Measurements from ENCODE around the gene DDC.

DDC gene

DNA sequence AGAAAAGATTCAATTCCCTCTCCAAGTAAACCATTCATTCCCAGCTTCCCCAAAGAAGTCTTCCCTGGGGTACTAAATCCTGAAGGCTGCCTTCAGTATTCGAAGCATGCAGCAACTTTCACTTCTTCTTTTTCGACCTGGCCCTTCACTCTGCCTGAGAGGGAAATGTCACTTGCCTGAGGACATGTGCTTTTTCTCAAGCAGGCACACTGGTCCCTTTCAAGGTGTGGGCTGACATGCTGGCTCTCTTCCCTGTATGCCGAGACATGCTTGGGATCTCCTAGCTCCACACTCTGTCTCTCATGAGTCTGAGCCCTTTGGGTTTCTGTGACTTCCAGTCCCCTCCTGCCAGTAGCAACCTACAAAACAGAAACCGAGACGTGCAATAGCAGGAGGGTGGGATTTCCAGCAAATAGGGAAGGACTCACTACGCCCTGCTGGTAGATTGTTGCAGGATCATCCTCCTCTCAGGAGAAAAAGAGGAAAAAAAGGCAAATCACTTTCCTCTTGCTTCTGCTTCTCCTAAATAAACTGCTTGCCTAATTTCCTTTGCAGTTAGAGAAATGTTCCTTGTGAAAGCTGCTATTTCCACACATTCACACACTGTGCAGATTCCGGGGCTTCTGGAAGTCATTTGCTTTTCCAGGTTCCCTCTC, 148.6 kb downstream of the DDC start:
- no peak for DNase-seq (ENCODE audit: low read depth in 2 of 2)

DNA sequence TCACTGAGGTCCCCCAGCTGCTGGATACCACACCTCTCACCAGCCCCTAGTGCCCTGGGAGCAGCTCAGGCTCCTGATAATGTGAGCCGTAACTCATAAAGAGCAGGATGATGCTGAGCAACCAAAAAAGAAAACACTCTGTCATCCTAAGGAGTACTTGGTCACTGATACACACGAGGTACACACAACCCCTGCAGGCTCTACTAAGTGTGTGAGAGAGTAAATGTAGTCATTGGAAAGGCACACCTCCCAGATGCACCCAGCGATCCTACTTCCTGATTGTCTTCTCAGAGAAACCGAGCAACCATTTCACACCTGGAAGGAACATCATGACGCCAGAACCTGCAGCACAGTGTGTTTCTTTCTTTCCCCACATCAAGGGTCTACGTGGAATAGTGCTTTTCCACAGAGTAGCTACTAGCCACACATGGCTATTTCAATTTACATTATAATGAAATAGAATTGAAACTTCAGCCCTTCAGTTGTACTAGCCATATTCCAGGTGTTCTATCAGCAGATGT, 149.3 kb downstream of the DDC start:
- DNase-seq (ENCODE audit: low read depth in 2 of 2) = no peak

DNA sequence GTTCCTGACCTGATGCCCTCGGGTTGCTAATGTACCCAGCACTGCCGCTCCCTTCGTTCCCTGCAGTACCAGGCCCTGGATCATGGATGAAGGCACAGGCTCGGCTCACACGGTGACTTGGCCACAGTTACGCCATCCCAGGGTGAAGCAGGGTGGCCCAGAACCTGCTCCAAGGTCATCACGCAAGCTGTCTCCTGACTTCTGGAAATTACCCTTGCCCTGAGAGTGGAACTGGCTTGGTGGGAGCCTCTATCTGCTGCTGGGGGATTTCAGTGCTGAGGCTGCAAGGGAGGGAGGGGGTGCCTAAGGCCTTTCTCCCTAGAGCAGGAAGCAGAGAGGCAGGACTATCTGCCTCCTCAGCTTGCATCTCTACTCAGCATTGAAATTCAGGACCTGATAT, 151.6 kb downstream of the DDC start:
- no peak for DNase-seq (ENCODE audit: low read depth in 2 of 2)

DNA sequence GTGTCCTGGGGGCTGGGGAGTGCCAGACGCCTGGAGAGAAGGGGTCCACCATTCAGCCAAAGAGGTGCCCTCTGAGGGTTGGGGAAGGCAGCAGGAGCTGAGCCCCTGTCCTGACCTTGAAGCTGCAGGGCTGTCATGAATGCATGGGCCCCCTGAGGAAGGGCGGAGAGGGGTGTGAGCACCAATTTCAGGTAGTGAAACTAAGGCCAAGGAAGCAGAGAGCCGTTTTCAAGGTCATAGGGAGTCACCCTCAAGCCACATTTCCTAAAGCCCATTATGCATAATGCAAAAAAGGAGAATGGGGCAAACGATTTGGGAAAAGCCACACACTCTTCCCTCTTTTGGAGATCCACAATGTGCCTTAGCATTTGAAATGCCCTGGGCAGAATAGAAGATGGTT, 152.2 kb downstream of the DDC start:
- DNase-seq (ENCODE audit: low read depth in 2 of 2) = no peak

DNA sequence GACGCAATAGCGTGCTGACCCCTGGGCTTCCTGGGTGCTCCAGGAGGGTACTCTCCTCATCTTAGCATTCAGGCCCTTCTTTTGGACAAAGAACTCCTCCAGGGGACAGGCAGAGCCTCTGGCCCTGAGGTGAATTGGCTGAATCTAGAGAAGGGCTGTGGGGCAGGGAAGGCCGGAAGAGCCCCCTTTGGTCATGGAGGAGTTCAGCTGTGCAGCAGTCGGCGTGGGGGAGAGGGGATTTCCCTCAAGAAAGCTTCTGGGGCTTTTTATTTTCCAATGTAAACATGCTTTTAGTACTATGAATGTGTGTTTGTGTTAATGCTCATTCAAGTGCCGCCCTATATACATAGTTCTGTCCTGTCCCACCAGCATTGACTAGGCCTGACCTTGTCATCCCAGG, 153.9 kb downstream of the DDC start:
- no peak for DNase-seq (ENCODE audit: low read depth in 2 of 2)

DNA sequence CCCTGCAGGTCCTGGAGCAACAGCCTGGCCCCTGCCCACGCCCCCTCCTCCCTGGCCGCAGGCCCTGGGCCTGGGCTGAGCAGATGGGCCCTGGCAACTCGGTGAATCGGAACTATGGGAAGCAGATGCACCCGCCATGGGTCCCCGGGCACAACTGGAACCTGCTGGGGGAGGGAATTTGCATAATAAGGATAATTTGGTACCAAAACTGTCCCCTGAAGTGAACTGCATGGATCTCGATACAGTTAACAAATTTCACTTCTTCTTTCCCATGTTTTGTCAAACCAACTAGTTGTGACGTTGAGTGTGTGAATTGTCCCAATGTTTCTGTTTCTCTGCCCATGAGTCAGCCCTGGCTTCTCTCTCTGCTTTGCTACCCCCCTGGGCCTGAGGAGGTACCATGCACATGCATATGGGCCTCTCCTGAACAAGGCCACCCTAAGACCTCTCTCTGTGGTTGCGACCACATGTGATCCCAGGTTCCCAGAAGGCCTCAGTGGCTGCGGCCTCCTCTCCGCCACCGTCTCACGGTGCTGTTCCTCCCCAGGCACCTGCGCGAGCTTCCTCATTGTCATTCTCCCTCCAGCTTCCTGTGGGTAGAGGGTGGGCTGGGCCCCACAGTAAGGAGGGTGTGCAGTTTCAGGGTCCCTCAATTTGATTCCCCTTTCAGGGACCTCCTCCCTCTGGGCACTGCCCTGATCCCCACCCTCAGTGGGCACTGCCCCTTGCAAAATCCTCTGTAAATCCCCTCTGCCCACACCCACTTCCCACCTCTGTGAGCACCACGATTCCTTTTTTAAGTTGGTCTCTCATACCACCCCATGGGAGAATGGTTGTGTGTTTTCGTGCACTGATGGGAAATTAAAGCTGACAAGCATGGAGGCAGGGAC, 155.1 kb downstream of the DDC start:
- DNase-seq (ENCODE audit: low read depth in 2 of 2) = no peak

Data from activated CD8-positive, alpha-beta memory T cell treated with anti-CD3 and anti-CD28 coated beads for 4 hours (primary cell).